Stimulated activated CD8-positive, alpha-beta memory T cell treated with anti-CD3 and anti-CD28 coated beads, Interleukin-15, amount 100 ng/mL, for 4 hours (primary cell): ENCODE results near the gene LRRC27.
"Not testable (repeated sequence)": the region's sequence is repeated elsewhere in the genome, so short reads cannot be mapped to it uniquely, and the experiment has no call there.

Experiments
- DNase-seq, 2 donors: peaks; one replicate each; pipeline ENCODE4 v3.0.0-alpha.2; 2020; ENCODE audit warnings: low read depth in 2 of 2

LRRC27 gene

GRCh38 chr10:132314881-132315280, 17.1 kb upstream of the LRRC27 start:
- not testable (repeated sequence) for DNase-seq

- no peak for DNase-seq
Observed at GRCh38 chr10:132316133-132316532, 15.9 kb upstream of the LRRC27 start.

GRCh38 chr10:132317477-132317876, 14.5 kb upstream of the LRRC27 start:
- not testable (repeated sequence) for DNase-seq

GRCh38 chr10:132319853-132320653, 11.9 kb upstream of the LRRC27 start:
- DNase-seq, result no peak

DNA sequence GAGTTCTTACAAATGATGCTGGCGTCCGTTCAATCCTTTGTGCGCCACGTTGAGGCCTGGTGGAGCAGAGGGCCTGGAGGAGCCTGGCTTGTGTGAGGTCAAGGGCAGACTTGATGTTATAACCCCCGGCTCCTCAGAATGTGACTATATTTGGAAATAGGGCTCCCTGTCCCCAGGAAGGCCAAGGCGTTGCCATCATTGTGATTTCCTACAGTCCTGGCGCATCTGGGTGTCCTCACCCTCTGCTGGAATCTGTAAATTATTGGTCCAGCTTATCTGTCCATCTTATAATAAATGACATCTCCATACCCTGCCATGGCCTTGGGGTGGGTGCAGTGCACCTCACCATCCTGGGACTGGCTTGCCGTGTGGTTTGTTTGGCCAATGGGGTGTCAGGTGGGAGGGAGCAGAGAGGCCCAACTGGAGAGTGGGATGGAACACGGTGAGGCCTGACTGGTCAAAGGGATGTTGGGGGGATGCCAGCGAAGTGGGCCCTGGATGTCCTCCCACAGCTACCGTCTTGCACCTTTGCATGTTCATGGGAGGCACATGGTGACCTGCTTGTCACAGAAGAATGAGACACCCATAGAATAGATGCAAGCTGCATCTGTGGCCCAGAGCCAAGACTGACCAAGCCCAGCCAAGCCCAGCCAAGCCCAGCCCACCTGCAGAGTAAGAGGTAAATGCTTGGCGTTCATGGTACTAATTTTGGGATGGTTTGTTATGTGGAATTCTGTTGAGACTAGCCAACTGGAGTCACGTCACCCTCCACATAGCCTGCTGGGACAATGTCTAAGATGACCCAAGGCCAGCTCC, 11.1 kb upstream of the LRRC27 start:
- DNase-seq, result no peak

DNA sequence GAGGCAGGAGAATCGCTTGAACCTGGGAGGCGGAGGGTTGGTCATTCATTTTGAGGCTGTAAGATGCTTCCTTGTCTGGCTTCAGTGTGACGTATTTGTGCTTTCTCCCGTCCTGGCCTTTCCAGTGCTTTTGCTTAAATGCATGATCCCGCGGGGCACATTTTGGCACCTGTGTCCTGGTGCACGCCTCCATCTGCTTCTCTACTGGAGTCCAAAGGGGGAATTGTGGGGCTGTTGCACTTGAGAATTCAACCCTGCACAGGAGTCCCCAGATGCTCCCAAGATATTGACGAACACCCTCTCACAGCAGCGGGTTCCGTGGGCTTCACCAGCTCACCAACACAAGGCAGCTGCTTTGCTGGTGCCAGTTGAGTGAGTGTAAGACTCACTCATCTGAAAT, 10.3 kb upstream of the LRRC27 start:
- no peak for DNase-seq

DNA sequence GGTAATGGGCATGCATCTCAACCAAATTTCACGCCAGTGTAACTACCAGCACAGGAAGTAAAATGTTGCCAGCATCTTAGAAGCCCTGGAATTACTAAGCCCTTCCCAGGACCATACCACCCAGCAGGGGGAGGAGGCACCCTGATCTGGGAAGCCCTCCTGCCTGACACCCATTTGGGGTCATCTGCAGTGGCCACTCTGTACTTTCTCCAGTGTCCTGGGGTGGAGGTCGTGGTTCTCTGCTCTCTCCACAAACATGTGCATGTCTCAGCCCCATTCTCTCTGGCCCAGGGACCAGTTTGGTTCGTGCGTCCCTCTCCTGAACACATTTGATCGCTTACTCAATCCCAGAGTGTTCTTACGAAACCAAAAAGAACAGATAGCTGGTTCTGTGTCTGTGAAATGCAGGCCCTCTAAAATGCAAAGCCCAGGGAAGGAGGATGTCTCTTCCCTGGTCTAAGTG, 9.4 kb upstream of the LRRC27 start:
- no peak for DNase-seq

DNA sequence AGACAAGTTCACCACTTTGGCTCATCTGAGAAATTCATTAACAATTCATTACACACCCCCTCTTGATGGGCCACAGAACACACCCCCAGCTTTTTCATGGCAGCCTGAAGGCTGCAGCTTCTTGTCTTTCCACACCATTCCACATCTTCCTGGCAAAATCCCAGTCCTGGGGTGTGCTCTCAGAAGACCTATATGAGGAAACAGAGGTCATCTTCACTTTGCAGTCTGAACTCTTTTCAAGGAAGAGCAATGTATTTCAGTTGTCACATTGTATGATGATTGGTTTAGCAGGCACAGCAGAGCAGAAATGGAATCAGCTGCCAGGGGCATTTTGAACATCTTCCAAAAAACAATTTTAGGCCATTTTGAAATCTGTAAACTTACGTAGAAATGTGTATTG, 7.8 kb upstream of the LRRC27 start:
- no peak for DNase-seq

GRCh38 chr10:132326344-132326889, 5.6 kb upstream of the LRRC27 start:
- no peak for DNase-seq

- peak in 1 of 2 donors; percentile 39 for DNase-seq
Observed at GRCh38 chr10:132326925-132327324, 5.1 kb upstream of the LRRC27 start.

DNA sequence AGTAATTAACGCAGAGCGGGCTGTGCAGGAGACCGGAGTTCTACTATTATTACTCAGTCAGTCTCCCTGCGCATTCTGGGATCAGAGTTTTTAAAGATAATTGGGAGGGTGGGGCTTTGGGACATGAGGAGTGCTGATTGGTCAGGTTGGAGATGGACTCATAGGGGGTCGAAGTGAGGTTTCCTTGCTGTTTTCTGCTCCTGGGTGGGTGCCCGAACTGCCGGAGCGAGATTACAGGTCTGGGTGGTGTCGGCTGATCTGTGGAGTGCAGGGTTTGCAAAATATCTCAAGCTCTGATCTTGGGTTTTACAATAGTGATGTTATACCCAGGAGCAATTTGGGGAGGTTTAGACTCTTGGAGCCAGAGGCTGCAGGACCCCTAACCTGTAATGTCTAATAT, 3.9 kb upstream of the LRRC27 start:
- no peak for DNase-seq

GRCh38 chr10:132328738-132329137, 3.3 kb upstream of the LRRC27 start:
- no peak for DNase-seq

DNA sequence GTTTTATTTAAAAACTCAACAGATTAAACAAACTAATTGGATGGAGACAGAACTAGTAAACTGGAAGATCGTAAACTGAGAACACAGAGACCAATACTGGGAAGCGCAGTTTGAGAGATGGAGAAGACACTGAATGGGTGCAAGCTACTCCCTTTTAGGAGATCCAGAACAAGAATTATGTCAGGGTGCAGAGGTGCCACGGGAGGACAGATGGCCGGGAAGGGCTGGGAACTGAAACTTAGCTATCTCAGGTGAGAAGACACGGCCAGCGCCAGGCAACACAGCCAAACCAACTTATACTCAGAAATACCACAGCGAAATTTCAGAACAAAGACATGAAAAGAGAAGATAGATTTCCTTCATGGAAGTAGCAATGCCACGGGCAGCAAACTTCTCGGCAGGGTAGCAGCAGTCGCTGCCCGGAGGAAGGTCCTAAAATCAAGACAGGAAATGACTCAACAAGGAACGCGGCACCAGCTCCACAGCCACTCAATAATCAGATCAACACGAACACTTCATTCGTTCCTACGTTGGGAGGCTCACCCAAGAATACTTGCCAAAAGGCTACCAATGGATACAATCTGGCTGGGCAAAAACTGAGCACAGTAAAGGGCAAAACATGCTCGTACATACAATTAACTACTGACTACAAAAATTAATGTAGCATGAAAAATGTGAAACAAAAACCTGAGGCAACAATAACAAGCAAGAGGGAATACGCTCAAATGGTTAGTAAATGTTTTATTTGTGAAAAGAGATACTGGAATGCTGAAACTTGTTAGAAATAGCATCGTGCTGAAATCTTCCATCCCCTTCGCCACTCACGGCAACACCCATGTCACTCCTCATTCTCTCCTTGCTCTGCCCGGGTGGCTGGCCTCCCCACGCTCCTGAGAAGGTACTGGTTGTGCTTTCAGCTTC, 2.2 kb upstream of the LRRC27 start:
- DNase-seq, result peak in 1 of 2 donors; percentile 7

DNA sequence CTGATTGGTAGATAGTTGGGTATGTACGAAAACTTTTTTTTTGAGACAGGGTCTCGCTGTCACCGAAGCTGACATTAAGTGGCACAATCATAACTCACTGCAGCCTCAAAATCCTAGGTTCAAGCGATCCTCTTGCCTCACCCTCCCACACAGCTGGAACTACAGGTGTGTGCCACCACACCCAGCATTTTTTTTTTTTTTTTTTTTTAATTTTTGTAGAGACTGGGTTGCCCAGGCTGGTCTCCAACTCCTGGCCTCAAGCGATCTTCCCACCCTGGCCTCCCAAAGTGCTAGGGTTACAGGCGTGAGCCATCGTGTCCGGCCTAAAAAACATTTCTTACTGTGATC, 1.5 kb upstream of the LRRC27 start:
- no peak for DNase-seq

DNA sequence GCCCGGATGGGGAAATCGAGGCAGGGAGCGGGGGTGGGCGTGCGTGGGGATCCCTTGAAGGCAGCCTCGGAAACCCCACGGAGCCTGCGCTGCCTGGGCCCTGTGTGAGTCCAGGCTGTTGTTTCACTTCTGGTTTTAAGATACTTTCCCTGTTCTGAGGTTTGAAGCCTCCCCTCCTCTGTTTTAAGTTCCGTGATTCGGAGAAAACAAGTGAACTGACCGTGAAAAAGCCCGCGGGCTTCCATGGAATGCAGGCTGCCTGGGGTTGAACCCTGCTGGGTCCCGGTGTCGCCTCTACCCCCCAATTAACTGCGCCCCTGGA, 401 bp downstream of the LRRC27 start:
- no peak for DNase-seq

- no peak for DNase-seq
Observed at GRCh38 chr10:132333386-132333785, 1.4 kb downstream of the LRRC27 start.

DNA sequence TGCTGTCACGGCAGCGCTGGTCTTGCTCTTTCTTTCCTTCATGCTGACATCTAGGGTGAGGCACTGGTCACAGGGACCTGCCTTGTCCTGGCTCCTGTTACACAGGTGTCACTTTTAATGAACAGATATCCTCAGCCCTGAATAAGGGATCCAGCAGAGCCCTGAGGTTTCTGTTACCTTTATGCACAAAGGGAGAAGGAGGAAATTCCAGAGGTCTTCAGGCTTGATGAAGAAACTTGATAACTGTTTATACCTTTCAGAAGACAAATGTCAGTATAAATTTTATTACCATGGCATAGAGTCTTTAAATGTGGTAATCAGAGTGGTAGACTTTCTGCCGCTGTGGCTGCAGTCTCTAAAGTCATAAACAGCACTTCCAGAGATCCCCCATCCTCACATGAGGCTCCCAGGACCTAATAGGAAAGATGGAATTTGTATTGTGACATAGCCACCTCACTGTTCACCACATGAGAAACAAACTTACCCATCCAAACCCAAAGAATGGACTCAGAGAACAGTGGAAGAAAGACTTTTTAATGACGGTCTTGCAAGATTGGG, 2.7 kb downstream of the LRRC27 start:
- no peak for DNase-seq

DNA sequence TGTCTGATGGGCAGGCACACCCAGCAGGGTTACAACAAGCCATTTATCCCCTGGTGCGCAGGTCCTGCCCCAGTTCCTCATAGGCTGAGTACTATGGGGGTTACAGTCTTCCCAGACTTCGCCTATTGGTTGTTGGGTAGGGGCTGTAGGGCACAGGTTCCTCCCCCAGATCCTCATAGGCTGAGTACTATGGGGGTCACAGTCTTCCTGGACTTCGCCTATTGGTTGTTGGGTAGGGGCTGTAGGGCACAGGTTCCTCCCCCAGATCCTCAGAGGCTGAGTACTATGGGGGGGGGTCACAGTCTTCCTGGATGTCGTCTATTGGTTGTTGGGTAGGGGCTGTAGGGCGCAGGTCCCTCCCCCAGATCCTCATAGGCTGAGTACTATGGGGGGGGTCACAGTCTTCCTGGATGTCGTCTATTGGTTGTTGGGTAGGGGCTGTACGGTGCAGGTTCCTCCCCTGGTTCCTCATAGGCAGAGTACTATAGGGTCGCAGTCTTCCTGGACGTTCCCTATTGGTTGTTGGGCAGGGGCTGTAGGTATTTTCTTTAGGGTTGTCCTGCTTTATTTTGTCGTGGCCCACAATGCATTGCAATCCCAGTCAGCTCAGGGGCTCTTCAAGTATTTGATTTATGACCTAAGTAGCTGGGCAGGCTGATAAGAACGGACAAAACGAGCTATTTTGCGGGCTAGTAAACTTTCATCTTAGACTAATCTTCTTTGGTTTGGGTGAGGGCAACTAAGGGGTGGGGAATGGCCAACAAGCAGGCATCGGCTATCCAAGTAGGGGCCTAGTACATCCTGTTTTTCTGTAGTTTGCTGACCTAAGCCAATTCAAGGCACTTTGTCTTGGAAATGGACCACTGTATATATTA, 3.4 kb downstream of the LRRC27 start:
- DNase-seq, result peak in 1 of 2 donors; percentile 23

GRCh38 chr10:132336064-132336746, 4.2 kb downstream of the LRRC27 start:
- DNase-seq, result no peak

- DNase-seq, result no peak
Observed at GRCh38 chr10:132336919-132337407, 5.0 kb downstream of the LRRC27 start.
